Measurements from ENCODE around the gene EDA. TPM values are rescaled to one million over a fixed set of nuclear protein-coding genes. Genes with fewer than 3 reads are reported as not detected.
A peak's percentile ranks its signal among the peaks of the same experiment; 100 is the strongest.

EDA gene
- total RNA-seq, result under 1 TPM in 2 of 3 donors, not detected in 1; 0.50 to 0.65 TPM
- 0.43 TPM for total RNA-seq (2013)

DNA sequence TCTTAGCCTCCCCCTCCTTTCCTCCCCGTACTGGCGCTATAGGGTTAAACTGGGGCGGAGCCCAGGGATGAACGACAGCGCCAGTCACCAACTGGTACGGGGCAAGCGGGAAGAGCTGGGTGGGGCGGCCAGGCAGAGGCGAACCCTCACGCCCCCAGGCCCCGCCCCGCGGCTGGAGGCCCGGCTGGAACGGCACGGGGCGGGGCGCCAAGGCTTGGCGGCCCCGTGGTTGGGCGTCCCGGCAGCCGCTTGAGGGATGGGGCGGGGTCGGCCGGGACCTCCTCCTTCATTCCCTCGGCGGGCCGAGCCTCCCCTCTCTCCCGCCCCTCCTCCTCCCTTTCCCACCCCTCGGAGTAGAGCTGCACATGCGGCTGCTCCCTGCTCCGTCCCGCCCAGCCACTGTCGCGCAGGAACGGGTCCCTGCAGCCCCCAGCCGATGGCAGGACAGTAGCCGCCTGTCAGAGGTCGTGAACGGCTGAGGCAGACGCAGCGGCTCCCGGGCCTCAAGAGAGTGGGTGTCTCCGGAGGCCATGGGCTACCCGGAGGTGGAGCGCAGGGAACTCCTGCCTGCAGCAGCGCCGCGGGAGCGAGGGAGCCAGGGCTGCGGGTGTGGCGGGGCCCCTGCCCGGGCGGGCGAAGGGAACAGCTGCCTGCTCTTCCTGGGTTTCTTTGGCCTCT is at the start of gene EDA:
Gene EDA, plus strand, starts transcription at position 335 of the 678 bp plus-strand sequence.
- H3K27ac ChIP-seq (ENCODE audit: low read length), result no peak within 1 kb of the TSS
- Mint-ChIP-seq H3K36me3 (no peaks in the 10 kb centered on the region), H3K4me1 (no peaks in the 10 kb centered on the region), H3K9me3 (no peaks in the 10 kb centered on the region), H3K4me3 (peak within 1 kb of the TSS; percentile 79), H3K27ac (no peak within 1 kb of the TSS), H3K27me3 (ENCODE audit: low read depth in 2 of 2) (peaks cover 16 to 19% of the 10 kb centered on the region in 2 donors)
- TF ChIP-seq, protein P1, sequence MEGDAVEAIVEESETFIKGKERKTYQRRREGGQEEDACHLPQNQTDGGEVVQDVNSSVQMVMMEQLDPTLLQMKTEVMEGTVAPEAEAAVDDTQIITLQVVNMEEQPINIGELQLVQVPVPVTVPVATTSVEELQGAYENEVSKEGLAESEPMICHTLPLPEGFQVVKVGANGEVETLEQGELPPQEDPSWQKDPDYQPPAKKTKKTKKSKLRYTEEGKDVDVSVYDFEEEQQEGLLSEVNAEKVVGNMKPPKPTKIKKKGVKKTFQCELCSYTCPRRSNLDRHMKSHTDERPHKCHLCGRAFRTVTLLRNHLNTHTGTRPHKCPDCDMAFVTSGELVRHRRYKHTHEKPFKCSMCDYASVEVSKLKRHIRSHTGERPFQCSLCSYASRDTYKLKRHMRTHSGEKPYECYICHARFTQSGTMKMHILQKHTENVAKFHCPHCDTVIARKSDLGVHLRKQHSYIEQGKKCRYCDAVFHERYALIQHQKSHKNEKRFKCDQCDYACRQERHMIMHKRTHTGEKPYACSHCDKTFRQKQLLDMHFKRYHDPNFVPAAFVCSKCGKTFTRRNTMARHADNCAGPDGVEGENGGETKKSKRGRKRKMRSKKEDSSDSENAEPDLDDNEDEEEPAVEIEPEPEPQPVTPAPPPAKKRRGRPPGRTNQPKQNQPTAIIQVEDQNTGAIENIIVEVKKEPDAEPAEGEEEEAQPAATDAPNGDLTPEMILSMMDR (IDR thresholded peaks at IDR 0.05), result no peak
- peaks cover 3% of the 10 kb centered on the region for H3K27me3 ChIP-seq (ENCODE audit: control insufficient read depth, insufficient read depth, low read length)
- peak in 2 of 3 donors; percentile 57 to 84 for ATAC-seq
- no peaks in the 10 kb centered on the region for H3K36me3 ChIP-seq (ENCODE audit: control insufficient read depth, insufficient read depth, low read length)
- intact Hi-C loops (cut with micrococcal nuclease), result no loop called here
- peak within 1 kb of the TSS; percentile 1 for H3K4me3 ChIP-seq (ENCODE audit: low read length)
- peak in 1 of 2 donors; percentile 71 for DNase-seq
- H3K9me3 ChIP-seq (ENCODE audit: control insufficient read depth, insufficient read depth, low read length), result no peaks in the 10 kb centered on the region
- WGBS (ENCODE audit: insufficient coverage), result 1% methylated on average over 56 of the region's 56 CpGs
- H3K4me1 ChIP-seq (ENCODE audit: control insufficient read depth, insufficient read depth, low read length), result peaks cover 5% of the 10 kb centered on the region

DNA sequence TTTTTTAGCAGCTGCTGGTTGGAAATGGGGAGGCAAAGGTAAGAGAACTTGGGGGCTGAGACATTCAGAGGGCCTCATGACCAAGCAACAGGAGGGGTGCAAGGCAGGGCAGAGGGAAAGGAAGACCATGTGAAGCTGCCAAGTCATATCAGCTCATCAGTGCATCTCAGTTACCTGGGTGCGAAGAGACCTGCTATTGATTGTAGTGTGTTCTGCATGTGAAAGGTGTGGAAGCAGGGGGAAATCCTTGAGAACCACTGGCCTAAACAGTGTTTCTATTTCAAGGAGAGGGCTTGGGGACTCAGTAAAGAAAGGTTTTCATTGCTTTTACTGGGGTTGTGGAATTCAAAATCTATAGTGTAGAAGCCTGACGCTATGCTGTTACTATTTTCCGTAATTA is 47.1 kb upstream of the EDA start:
- no peaks in the 10 kb centered on the region for H3K4me1 Mint-ChIP-seq
- H3K4me3 ChIP-seq (ENCODE audit: low read length), result no peak overlapping the region
- no peaks in the 10 kb centered on the region for H3K9me3 Mint-ChIP-seq
- H3K36me3 ChIP-seq (ENCODE audit: control insufficient read depth, insufficient read depth, low read length), result no peaks in the 10 kb centered on the region
- no peaks in the 10 kb centered on the region for H3K27me3 ChIP-seq (ENCODE audit: control insufficient read depth, insufficient read depth, low read length)
- no peaks in the 10 kb centered on the region for H3K4me1 ChIP-seq (ENCODE audit: control insufficient read depth, insufficient read depth, low read length)
- H3K27ac Mint-ChIP-seq, result no peak overlapping the region
- TF ChIP-seq, protein P1 (IDR thresholded peaks at IDR 0.05), result no peak
- intact Hi-C loops (cut with micrococcal nuclease), result no loop called here
- no peak overlapping the region for H3K27ac ChIP-seq (ENCODE audit: low read length)
- peaks cover 0 to 3% of the 10 kb centered on the region in 2 donors for H3K27me3 Mint-ChIP-seq (ENCODE audit: low read depth in 2 of 2)
- H3K36me3 Mint-ChIP-seq, result no peaks in the 10 kb centered on the region
- ATAC-seq, result no peak
- H3K9me3 ChIP-seq (ENCODE audit: control insufficient read depth, insufficient read depth, low read length), result no peaks in the 10 kb centered on the region
- no peak for DNase-seq
- H3K4me3 Mint-ChIP-seq, result no peak overlapping the region
- WGBS (ENCODE audit: insufficient coverage), result 97% methylated on average over 3 of the region's 3 CpGs

DNA sequence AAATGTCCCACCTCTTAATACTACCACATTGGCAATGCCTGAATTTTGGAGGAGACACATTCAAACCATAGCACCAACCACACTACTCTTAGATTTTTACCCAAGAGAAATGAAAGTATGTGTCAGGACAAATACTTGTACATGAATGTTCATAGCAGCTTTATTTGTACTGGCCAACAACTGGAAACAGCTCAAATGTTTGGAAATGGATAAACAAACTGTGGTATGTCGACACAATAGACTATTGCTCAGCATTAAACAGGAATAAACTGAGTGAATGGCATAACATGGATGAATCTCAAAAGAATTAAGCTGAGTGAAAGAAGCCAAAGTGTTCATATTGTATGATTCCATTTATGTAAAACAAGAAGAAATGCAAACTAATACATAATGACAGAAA is 18.5 kb upstream of the EDA start:
- no peaks in the 10 kb centered on the region for H3K36me3 Mint-ChIP-seq
- no peak for DNase-seq
- peaks cover 3 to 17% of the 10 kb centered on the region in 2 donors for H3K27me3 Mint-ChIP-seq (ENCODE audit: low read depth in 2 of 2)
- H3K9me3 Mint-ChIP-seq, result no peaks in the 10 kb centered on the region
- TF ChIP-seq, protein P1 (IDR thresholded peaks at IDR 0.05), result no peak
- H3K4me3 Mint-ChIP-seq, result no peak overlapping the region
- intact Hi-C loops (cut with micrococcal nuclease), result no loop called here
- H3K4me1 Mint-ChIP-seq, result no peaks in the 10 kb centered on the region
- 86% methylated on average over 1 of the region's 1 CpG for WGBS (ENCODE audit: insufficient coverage)
- H3K27ac Mint-ChIP-seq, result no peak overlapping the region
- Histone ChIP-seq H3K36me3 (ENCODE audit: control insufficient read depth, insufficient read depth, low read length) (no peaks in the 10 kb centered on the region), H3K27me3 (ENCODE audit: control insufficient read depth, insufficient read depth, low read length) (no peaks in the 10 kb centered on the region), H3K27ac (ENCODE audit: low read length) (no peak overlapping the region), H3K4me3 (ENCODE audit: low read length) (no peak overlapping the region), H3K4me1 (ENCODE audit: control insufficient read depth, insufficient read depth, low read length) (no peaks in the 10 kb centered on the region), H3K9me3 (ENCODE audit: control insufficient read depth, insufficient read depth, low read length) (no peaks in the 10 kb centered on the region)
- no peak for ATAC-seq

DNA sequence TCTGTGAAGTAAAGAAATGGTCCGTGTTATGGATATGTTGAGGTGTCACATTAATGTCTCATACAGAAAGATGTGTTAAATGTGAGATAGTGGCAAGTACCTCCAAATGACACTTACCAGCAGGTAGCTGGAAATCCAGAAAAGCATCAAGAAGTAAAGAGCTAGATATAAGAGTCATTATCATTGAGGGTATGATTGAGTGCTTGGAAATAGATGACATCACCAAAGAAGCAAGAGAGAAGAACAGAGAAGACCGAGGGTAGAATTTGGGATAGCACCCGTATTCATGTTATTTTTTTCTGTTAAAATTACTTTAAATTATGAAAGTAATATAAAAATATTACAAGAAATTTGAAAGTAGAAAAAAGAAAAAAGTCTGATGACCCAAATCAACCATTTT is 15.7 kb upstream of the EDA start:
- DNase-seq (no peak), ATAC-seq (no peak)
- Mint-ChIP-seq H3K9me3 (no peaks in the 10 kb centered on the region), H3K4me3 (no peak overlapping the region), H3K4me1 (no peaks in the 10 kb centered on the region), H3K27ac (no peak overlapping the region), H3K36me3 (no peaks in the 10 kb centered on the region), H3K27me3 (ENCODE audit: low read depth in 2 of 2) (peaks cover 0 to 14% of the 10 kb centered on the region in 2 donors)
- H3K4me1 ChIP-seq (ENCODE audit: control insufficient read depth, insufficient read depth, low read length), result no peaks in the 10 kb centered on the region
- no peaks in the 10 kb centered on the region for H3K9me3 ChIP-seq (ENCODE audit: control insufficient read depth, insufficient read depth, low read length)
- 67% methylated on average over 1 of the region's 3 CpGs for WGBS (ENCODE audit: insufficient coverage)
- no peak overlapping the region for H3K27ac ChIP-seq (ENCODE audit: low read length)
- intact Hi-C loops (cut with micrococcal nuclease), result no loop called here
- no peaks in the 10 kb centered on the region for H3K27me3 ChIP-seq (ENCODE audit: control insufficient read depth, insufficient read depth, low read length)
- TF ChIP-seq, protein P1 (IDR thresholded peaks at IDR 0.05), result no peak
- no peaks in the 10 kb centered on the region for H3K36me3 ChIP-seq (ENCODE audit: control insufficient read depth, insufficient read depth, low read length)
- H3K4me3 ChIP-seq (ENCODE audit: low read length), result no peak overlapping the region
